ENCODE results near the gene MCF2L. TPM values are rescaled to one million over a fixed set of nuclear protein-coding genes. Genes with fewer than 3 reads are reported as not detected.

The MCF2L gene
- total RNA-seq, 2 experiments from 2014 or later = 2.8 to 16.4 TPM

DNA sequence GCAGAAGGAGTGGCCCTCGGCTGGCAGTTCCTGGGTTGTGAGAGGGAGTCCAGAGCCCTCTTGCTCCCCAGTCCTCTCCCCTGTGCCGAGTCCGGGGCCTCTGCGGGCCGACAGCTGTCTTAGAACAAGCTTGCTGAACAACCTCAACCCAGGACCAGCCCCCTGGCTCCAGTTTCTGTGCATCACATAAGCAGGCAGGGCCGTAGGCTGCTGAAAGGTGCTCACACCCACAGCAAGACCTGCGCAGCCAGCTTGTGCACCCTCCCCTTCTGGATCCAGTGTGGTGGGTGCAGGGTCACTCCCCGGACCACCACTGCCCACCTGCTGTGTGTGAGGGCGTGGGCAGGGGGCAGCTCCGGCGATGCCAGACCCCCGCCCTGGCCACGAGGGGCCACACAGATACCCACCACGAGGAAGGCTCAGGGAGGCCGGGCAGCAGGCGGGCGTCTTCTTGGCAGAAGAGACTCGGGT, 111.4 kb downstream of the MCF2L start:
- BruUV-seq (replicated peaks) = no TSS peak
- no peaks in the 10 kb centered on the region for H3K9me2 ChIP-seq (ENCODE audit: insufficient read depth, low read length)
- no peak overlapping the region for H3K27ac ChIP-seq (ENCODE audit: low read depth, low read length, poor library complexity, severe bottlenecking)
- H3K79me2 ChIP-seq (ENCODE audit: insufficient read depth, low read depth, low read length) = no peaks in the 10 kb centered on the region
- no peaks in the 10 kb centered on the region for H3K4me1 ChIP-seq (ENCODE audit: insufficient read depth, low read length, poor library complexity, severe bottlenecking)
- no peak overlapping the region for H3K4me3 ChIP-seq (ENCODE audit: low read depth, low read length, poor library complexity, severe bottlenecking)
- no peak for TF ChIP-seq EZH2phosphoT487 (IDR thresholded peaks at IDR 0.05; ENCODE audit: borderline replicate concordance, low read depth, low read length)
- TF ChIP-seq CTCF (conservative IDR thresholded peaks at IDR 0.05; ENCODE audit: low read length) = no peak
- H3K9me3 ChIP-seq (ENCODE audit: low read length) = no peaks in the 10 kb centered on the region
- no peaks in the 10 kb centered on the region for H4K20me1 ChIP-seq (ENCODE audit: insufficient read depth, low read length)
- CTCF ChIA-PET (ENCODE audit: unreplicated experiment) = no interaction called here
- DNase-seq (ENCODE audit: low spot score) = no peak
- H3K36me3 ChIP-seq (ENCODE audit: insufficient read depth, low read length) = no peaks in the 10 kb centered on the region
- H3K4me2 ChIP-seq (ENCODE audit: low read length) = no peak overlapping the region
- no peak overlapping the region for H2AFZ ChIP-seq (ENCODE audit: low read length)
- intact Hi-C loops (cut with micrococcal nuclease; ENCODE audit: unreplicated experiment) = no loop called here
- POLR2A ChIA-PET = no interaction called here

GRCh38 chr13:113080901-113081521, 112.0 kb downstream of the MCF2L start:
- H3K27ac ChIP-seq (ENCODE audit: low read depth, low read length, poor library complexity, severe bottlenecking) = no peak overlapping the region
- H3K4me3 ChIP-seq (ENCODE audit: low read depth, low read length, poor library complexity, severe bottlenecking) = no peak overlapping the region
- DNase-seq (ENCODE audit: low spot score) = no peak
- no peak overlapping the region for H2AFZ ChIP-seq (ENCODE audit: low read length)
- H3K9me3 ChIP-seq (ENCODE audit: low read length) = no peaks in the 10 kb centered on the region
- no peaks in the 10 kb centered on the region for H3K9me2 ChIP-seq (ENCODE audit: insufficient read depth, low read length)
- H3K4me2 ChIP-seq (ENCODE audit: low read length) = no peak overlapping the region
- no peaks in the 10 kb centered on the region for H4K20me1 ChIP-seq (ENCODE audit: insufficient read depth, low read length)
- ChIA-PET CTCF (ENCODE audit: unreplicated experiment) (no interaction called here), POLR2A (no interaction called here)
- H3K36me3 ChIP-seq (ENCODE audit: insufficient read depth, low read length) = no peaks in the 10 kb centered on the region
- no peak for TF ChIP-seq EZH2phosphoT487 (IDR thresholded peaks at IDR 0.05; ENCODE audit: borderline replicate concordance, low read depth, low read length)
- no peak for TF ChIP-seq CTCF (conservative IDR thresholded peaks at IDR 0.05; ENCODE audit: low read length)
- BruUV-seq (replicated peaks) = no TSS peak
- no peaks in the 10 kb centered on the region for H3K4me1 ChIP-seq (ENCODE audit: insufficient read depth, low read length, poor library complexity, severe bottlenecking)
- intact Hi-C loops (cut with micrococcal nuclease; ENCODE audit: unreplicated experiment) = no loop called here
- no peaks in the 10 kb centered on the region for H3K79me2 ChIP-seq (ENCODE audit: insufficient read depth, low read depth, low read length)

DNA sequence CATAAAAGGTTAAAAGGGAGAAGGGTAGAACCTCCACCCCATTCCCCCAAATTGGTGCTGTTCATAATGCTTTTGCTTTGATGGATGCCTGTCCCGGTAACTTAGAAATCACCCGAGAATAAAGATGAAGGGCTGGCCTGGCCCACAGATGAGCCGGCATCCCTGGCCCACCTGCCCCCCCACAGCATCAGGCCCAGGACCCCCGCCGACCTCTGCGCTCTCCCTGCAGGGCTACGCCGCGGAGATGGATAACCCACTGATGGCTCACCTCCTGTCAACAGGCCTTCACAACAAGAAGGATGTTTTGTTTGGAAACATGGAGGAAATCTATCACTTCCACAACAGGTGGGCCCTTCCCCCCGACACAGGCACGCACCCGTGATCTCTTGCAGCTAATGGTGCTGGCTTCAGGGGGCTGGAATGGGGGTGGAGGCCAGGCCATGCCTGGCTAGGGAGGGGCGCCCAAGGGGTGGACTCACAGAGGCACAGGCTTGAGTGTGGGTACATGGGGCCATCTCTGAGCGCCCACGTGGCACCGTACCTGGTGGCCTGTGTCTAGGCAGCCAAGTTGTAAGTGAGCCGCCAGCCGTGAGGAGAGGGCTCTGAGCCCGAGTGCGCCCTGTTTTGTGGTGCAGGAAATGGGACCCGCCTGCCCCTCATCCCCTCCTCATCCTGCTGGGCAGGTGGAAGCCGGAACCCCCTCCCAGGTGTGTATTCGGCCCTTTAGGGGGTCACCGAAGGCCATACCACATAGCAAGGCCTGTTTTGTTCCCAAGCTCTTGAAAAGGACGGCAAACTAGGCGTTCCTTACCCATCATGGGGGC, 113.4 kb downstream of the MCF2L start:
- H3K36me3 ChIP-seq (ENCODE audit: insufficient read depth, low read length) = no peaks in the 10 kb centered on the region
- POLR2A ChIA-PET = no interaction called here
- intact Hi-C loops (cut with micrococcal nuclease; ENCODE audit: unreplicated experiment) = no loop called here
- H3K9me2 ChIP-seq (ENCODE audit: insufficient read depth, low read length) = no peaks in the 10 kb centered on the region
- no peaks in the 10 kb centered on the region for H3K4me1 ChIP-seq (ENCODE audit: insufficient read depth, low read length, poor library complexity, severe bottlenecking)
- H4K20me1 ChIP-seq (ENCODE audit: insufficient read depth, low read length) = no peaks in the 10 kb centered on the region
- no peak overlapping the region for H3K4me3 ChIP-seq (ENCODE audit: low read depth, low read length, poor library complexity, severe bottlenecking)
- no TSS peak for BruUV-seq (replicated peaks)
- H3K27ac ChIP-seq (ENCODE audit: low read depth, low read length, poor library complexity, severe bottlenecking) = no peak overlapping the region
- no peaks in the 10 kb centered on the region for H3K9me3 ChIP-seq (ENCODE audit: low read length)
- no peaks in the 10 kb centered on the region for H3K79me2 ChIP-seq (ENCODE audit: insufficient read depth, low read depth, low read length)
- CTCF ChIA-PET (ENCODE audit: unreplicated experiment) = no interaction called here
- DNase-seq (ENCODE audit: low spot score) = no peak
- no peak overlapping the region for H2AFZ ChIP-seq (ENCODE audit: low read length)
- H3K4me2 ChIP-seq (ENCODE audit: low read length) = no peak overlapping the region
- TF ChIP-seq EZH2phosphoT487 (IDR thresholded peaks at IDR 0.05; ENCODE audit: borderline replicate concordance, low read depth, low read length) (no peak), CTCF (conservative IDR thresholded peaks at IDR 0.05; ENCODE audit: low read length) (no peak)

Data from OCI-LY7 (cell line).